ENCODE measurements around the gene ARRDC1. TPM values are rescaled to one million over a fixed set of nuclear protein-coding genes. Genes with fewer than 3 reads are reported as not detected.

Gene ARRDC1
- total and polyA plus RNA-seq, 8 donors: 31.8 to 185 (median 131) TPM

DNA sequence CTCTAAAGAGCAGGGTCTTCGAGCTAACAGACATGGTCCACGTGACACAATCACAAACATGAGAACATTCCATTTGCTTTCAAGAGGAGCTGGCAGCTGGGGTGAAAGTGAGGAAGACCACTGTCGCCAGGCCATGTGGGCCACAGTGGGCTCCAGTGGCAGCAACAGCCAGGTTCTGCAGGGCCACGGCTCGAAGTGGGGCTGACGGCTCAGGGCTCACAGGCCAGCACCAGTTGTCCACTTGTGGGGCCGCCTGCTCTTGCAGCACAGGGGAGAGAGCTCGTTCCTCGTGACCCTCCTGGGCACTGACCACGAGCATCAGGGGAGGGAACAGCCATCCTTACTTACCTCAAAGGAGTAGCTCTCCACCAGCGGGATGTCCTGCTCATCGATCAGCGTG lies 17.2 kb upstream of the ARRDC1 start:
- Histone ChIP-seq H3K27ac (no peak overlapping the region), H3K9me3 (no peaks in the 10 kb centered on the region), H3K36me3 (peaks cover 30 to 52% (median 49%) of the 10 kb centered on the region in 4 donors), H3K4me1 (peaks cover 27 to 46% (median 42%) of the 10 kb centered on the region in 4 donors), H3K27me3 (no peaks in the 10 kb centered on the region), H3K4me3 (no peak overlapping the region)
- intact Hi-C loops (cut with DNase I; ENCODE audit: low total_unique reads): no loop called here
- DNase-seq: no peak
- TF ChIP-seq POLR2AphosphoS5 (IDR thresholded peaks at IDR 0.05): no peak
- TF ChIP-seq POLR2A (IDR thresholded peaks at IDR 0.05): no peak
- TF ChIP-seq, protein P1, sequence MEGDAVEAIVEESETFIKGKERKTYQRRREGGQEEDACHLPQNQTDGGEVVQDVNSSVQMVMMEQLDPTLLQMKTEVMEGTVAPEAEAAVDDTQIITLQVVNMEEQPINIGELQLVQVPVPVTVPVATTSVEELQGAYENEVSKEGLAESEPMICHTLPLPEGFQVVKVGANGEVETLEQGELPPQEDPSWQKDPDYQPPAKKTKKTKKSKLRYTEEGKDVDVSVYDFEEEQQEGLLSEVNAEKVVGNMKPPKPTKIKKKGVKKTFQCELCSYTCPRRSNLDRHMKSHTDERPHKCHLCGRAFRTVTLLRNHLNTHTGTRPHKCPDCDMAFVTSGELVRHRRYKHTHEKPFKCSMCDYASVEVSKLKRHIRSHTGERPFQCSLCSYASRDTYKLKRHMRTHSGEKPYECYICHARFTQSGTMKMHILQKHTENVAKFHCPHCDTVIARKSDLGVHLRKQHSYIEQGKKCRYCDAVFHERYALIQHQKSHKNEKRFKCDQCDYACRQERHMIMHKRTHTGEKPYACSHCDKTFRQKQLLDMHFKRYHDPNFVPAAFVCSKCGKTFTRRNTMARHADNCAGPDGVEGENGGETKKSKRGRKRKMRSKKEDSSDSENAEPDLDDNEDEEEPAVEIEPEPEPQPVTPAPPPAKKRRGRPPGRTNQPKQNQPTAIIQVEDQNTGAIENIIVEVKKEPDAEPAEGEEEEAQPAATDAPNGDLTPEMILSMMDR (IDR thresholded peaks at IDR 0.05): no peak
- no peak for TF ChIP-seq EP300 (IDR thresholded peaks at IDR 0.05)
- WGBS, 5 donors: 83 to 93% (median 91%) methylated on average over 6 to 13 of the region's 13 CpGs

DNA sequence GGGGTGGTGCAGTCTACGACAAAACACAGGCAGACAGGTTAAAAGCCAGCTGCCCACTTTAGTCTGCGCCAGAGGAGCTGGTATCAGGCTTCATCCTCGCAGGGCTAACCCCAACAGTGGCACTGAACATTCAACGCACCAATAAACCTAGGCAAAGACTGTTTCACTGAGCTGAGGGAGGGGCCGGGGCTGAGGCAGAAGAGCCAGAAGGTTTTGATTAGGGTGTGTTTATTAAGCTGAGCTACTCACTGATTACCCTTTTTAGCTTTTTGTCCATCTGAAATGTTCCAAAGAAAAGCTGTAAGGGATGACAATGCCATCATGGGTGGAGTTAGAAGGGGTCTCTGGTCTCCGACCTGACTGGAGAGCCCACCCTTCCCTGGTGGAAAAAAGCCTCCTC lies 16.6 kb upstream of the ARRDC1 start:
- Histone ChIP-seq H3K27ac (peak overlapping the region in 1 of 5 donors; percentile 78), H3K27me3 (no peaks in the 10 kb centered on the region), H3K9me3 (no peaks in the 10 kb centered on the region), H3K4me1 (peaks cover 27 to 52% (median 48%) of the 10 kb centered on the region in 4 donors), H3K36me3 (peaks cover 28 to 46% (median 44%) of the 10 kb centered on the region in 4 donors), H3K4me3 (peak overlapping the region in 3 of 4 donors; percentile 64 to 74 (median 69))
- WGBS, 5 donors: 69 to 84% (median 75%) methylated on average over 6 of the region's 6 CpGs
- TF ChIP-seq EP300 (IDR thresholded peaks at IDR 0.05): no peak
- TF ChIP-seq POLR2AphosphoS5 (IDR thresholded peaks at IDR 0.05): no peak
- TF ChIP-seq, protein P1 (IDR thresholded peaks at IDR 0.05): no peak
- no peak for TF ChIP-seq POLR2A (IDR thresholded peaks at IDR 0.05)
- no peak for DNase-seq
- intact Hi-C loops (cut with DNase I; ENCODE audit: low total_unique reads): no loop called here

DNA sequence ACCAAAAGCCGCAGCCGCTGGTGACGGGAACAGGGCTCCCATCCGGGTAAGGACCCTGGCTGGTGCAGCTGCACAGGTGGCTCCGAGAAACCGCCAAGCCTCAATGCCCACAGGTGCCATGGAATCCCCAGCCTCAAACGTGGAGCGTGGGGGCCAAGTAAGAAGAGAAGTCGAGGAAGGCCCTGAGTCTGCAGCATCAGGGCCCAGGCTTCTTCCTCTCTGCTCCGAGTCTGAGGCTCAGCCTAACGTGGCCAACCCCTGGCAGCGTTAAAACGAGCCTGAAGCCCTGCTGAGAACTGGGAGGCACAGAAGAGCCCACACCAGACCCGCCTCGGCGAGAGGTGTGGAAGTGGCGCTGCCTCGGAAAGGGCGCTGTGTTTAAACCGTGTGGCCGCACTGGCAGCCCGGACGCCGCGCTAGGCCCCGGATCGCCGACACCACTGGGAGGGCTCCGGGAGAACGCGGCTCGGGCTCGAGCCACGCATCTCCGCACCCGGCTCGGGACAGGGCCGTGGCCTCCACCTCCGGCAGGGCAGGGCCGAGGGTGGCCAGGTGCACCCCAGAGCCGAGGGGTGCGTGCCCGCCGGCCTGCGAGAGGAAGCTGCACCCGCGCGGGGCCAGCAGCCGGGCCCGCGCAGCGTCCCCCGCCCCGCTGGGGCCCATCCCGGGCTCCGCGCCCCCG lies 15.9 kb upstream of the ARRDC1 start:
- 2 to 25% (median 4%) methylated on average over 15 to 58 of the region's 58 CpGs for WGBS, 5 donors
- Histone ChIP-seq H3K9me3 (no peaks in the 10 kb centered on the region), H3K4me3 (peak overlapping the region; percentile 61 to 74 (median 66)), H3K27me3 (no peaks in the 10 kb centered on the region), H3K36me3 (peaks cover 27 to 39% (median 37%) of the 10 kb centered on the region in 4 donors), H3K4me1 (peaks cover 27 to 57% (median 51%) of the 10 kb centered on the region in 4 donors), H3K27ac (peak overlapping the region; percentile 15 to 78 (median 38))
- TF ChIP-seq POLR2A (IDR thresholded peaks at IDR 0.05) (no peak), EP300 (IDR thresholded peaks at IDR 0.05) (no peak)
- DNase-seq: peak in 1 of 2 donors; percentile 50
- intact Hi-C loops (cut with DNase I; ENCODE audit: low total_unique reads): no loop called here

DNA sequence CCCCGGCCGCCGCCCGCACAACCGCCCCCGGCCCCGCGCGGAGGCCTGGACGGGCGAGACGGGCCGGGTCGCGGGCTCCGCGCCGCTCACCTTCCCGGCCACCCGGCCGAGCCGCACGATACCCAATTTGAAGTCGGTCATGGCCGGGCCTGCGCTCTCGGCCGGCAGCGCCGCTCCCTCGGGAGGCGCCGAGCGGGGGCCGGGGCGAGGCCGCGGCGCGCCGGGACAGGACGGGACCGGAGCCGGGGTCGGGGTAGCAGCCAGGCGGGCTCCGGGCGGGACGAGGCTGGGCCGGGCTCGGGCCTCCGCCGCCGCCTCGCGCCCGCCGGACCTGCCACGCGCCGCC lies 15.4 kb upstream of the ARRDC1 start:
- peaks cover 24 to 34% (median 33%) of the 10 kb centered on the region in 4 donors for H3K36me3 ChIP-seq

More for the DNA sequence above, 15.4 kb upstream of the ARRDC1 start:
- no peak for DNase-seq
- Histone ChIP-seq H3K9me3 (no peaks in the 10 kb centered on the region), H3K4me3 (peak overlapping the region; percentile 61 to 74 (median 66)), H3K27ac (peak overlapping the region in 3 of 5 donors; percentile 59 to 78 (median 76)), H3K4me1 (peaks cover 27 to 57% (median 51%) of the 10 kb centered on the region in 4 donors), H3K27me3 (no peaks in the 10 kb centered on the region)
- TF ChIP-seq POLR2A (IDR thresholded peaks at IDR 0.05): no peak
- TF ChIP-seq EP300 (IDR thresholded peaks at IDR 0.05): no peak
- TF ChIP-seq, protein P1 (IDR thresholded peaks at IDR 0.05): no peak
- no peak for TF ChIP-seq POLR2AphosphoS5 (IDR thresholded peaks at IDR 0.05)
- WGBS, 5 donors: 0 to 7% (median 1%) methylated on average over 2 to 61 of the region's 61 CpGs
- intact Hi-C loops (cut with DNase I; ENCODE audit: low total_unique reads): no loop called here
